Measurements from ENCODE around the gene NHERF2.

Gene NHERF2

GRCh38 chr16:2026461-2027023 lies at the start of gene NHERF2:
Gene NHERF2, plus strand, starts transcription at chr16:2026902. Its CDS starts 104 bp downstream, at chr16:2027006.
- DNase-seq, result peak in 1 of 2 experiments; percentile 35
- TF ChIP-seq GATA1 (IDR thresholded peaks at IDR 0.05; ENCODE audit: low read depth, low read length) (no peak), POLR2A (IDR thresholded peaks at IDR 0.05; ENCODE audit: low read length) (no peak)

DNA sequence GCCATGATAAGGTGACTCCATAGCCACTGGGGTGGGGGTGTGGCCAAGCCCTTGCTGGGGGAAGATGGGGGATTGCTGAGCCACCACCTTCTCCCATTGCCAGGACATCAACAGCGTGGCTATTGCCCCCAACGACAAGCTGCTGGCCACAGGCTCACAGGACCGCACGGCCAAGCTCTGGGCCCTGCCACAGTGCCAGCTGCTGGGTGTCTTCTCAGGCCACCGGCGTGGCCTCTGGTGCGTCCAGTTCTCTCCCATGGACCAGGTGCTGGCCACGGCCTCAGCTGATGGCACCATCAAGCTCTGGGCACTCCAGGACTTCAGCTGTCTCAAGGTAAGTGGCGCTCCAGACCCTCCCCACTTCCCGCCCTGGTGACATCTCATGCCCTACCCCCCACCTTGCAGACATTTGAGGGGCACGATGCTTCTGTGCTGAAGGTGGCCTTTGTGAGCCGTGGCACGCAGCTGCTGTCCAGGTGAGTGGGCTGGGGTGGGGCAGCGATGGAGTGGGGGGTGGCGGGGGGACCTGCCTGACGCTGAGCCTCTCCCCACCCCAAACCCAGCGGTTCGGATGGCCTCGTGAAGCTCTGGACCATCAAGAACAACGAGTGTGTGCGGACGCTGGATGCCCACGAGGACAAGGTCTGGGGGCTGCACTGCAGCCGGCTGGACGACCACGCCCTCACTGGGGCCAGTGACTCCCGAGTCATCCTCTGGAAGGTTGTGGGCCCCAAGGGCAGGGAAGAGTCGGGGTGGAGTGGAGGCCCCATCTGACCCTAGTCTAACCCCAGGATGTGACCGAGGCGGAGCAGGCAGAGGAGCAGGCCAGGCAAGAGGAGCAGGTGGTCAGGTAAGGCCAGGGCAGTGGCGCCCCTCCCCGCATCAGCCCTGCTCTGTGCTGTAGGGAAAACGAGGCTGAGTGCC lies 49.5 kb upstream of the NHERF2 start:
- no peak for TF ChIP-seq POLR2A (IDR thresholded peaks at IDR 0.05; ENCODE audit: low read length)
- DNase-seq, result no peak

GRCh38 chr16:1977875-1978268 lies 48.8 kb upstream of the NHERF2 start:
- TF ChIP-seq GATA1 (IDR thresholded peaks at IDR 0.05; ENCODE audit: low read depth, low read length) (no peak), POLR2A (IDR thresholded peaks at IDR 0.05; ENCODE audit: low read length) (no peak)
- no peak for DNase-seq

DNA sequence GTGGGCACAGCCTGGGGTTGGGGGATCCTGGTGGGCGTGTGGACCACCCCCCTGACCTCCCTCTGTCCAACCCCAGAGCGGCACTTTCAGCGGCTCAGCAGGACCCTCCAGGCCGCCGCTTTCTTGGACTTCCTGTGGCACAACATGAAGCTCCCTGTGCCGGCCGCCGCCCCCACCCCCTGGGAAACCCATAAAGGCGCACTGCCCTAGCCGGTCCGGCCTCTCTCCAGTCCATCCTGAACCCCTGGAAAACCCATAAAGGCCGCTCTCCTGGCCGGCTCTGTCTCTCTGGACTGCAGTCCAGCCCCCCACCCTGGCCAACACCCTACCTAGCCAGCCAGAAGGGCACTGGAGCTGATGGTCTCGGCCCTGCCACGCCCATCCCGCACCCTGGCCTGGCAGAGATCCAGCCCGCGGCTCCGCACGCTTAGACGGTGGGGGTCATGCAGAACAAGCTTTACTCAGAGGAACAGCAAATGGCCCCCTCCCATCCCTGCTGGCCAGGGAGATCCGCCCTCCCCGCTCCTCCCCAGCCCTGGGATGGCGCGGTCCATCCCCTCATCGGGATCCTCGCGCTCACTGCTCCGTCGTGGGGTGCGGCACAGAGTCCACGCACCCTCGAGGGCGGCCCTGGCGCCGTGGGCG lies 48.1 kb upstream of the NHERF2 start:
- TF ChIP-seq GATA1 (IDR thresholded peaks at IDR 0.05; ENCODE audit: low read depth, low read length), result no peak
- TF ChIP-seq POLR2A (IDR thresholded peaks at IDR 0.05; ENCODE audit: low read length), result no peak
- no peak for DNase-seq

GRCh38 chr16:1979271-1980029 lies 47.3 kb upstream of the NHERF2 start:
- TF ChIP-seq POLR2A (IDR thresholded peaks at IDR 0.05; ENCODE audit: low read length) (no peak), GATA1 (IDR thresholded peaks at IDR 0.05; ENCODE audit: low read depth, low read length) (no peak)
- DNase-seq, result no peak

GRCh38 chr16:1980030-1980769 lies 46.5 kb upstream of the NHERF2 start:
- DNase-seq, result no peak
- TF ChIP-seq GATA1 (IDR thresholded peaks at IDR 0.05; ENCODE audit: low read depth, low read length) (no peak), POLR2A (IDR thresholded peaks at IDR 0.05; ENCODE audit: low read length) (no peak)

GRCh38 chr16:1980770-1981087 lies 46.0 kb upstream of the NHERF2 start:
- no peak for DNase-seq
- TF ChIP-seq POLR2A (IDR thresholded peaks at IDR 0.05; ENCODE audit: low read length) (no peak), GATA1 (IDR thresholded peaks at IDR 0.05; ENCODE audit: low read depth, low read length) (no peak)

- TF ChIP-seq GATA1 (IDR thresholded peaks at IDR 0.05; ENCODE audit: low read depth, low read length) (no peak), POLR2A (IDR thresholded peaks at IDR 0.05; ENCODE audit: low read length) (no peak)
- DNase-seq, result no peak
These were observed 45.3 kb upstream of the NHERF2 start, which contains the start of gene NOXO1 for GRCh38 chr16:1981398-1981836. Gene NOXO1, minus strand, starts transcription at chr16:1981469. Its CDS starts 290 bp downstream, at chr16:1981179.

- DNase-seq, result no peak
- no peak for TF ChIP-seq GATA1 (IDR thresholded peaks at IDR 0.05; ENCODE audit: low read depth, low read length)
- TF ChIP-seq POLR2A (IDR thresholded peaks at IDR 0.05; ENCODE audit: low read length), result no peak
These were observed 44.7 kb upstream of the NHERF2 start for GRCh38 chr16:1982013-1982433.

DNA sequence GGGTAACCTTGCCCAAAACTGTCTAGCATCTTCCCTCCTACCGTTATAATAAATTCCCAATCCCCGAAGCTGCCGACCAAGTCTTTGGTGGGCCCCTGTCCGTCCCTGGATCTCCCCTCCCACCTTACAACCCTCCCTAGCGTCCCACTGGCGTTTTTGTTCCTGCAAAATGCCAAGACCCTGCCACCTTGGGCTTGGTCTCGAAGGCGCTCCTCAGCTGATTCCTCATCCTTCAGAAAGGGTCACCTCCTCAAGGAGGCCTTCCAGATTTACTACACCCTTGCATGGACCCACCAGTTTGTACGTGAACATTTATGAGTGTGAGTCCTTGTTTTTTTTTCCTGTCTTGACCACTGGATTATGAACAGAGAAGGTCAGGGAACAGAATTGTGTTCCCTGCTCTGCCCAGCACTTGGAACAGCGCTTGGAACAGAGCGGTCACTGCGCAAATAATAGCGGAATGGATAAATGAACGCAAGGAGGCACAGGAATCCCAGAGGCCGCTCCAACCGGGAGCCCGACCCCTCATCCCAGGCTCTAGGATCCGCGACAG lies 43.6 kb upstream of the NHERF2 start:
- DNase-seq, result no peak
- no peak for TF ChIP-seq GATA1 (IDR thresholded peaks at IDR 0.05; ENCODE audit: low read depth, low read length)
- TF ChIP-seq POLR2A (IDR thresholded peaks at IDR 0.05; ENCODE audit: low read length), result no peak

- DNase-seq, result peak; percentile 93 to 95
- no peak for TF ChIP-seq GATA1 (IDR thresholded peaks at IDR 0.05; ENCODE audit: low read depth, low read length)
- peak; percentile 72 for TF ChIP-seq POLR2A (IDR thresholded peaks at IDR 0.05; ENCODE audit: low read length)
These were observed 43.0 kb upstream of the NHERF2 start, which contains the start of gene GFER for GRCh38 chr16:1983544-1984346. Gene GFER, plus strand, starts transcription at chr16:1984193. Its CDS starts 26 bp downstream, at chr16:1984219.
